Left colon (tissue), 2 donors: ENCODE data around the gene MAOB. TPM values are rescaled to one million over a fixed set of nuclear protein-coding genes. Genes with fewer than 3 reads are reported as not detected.
A peak's percentile ranks its signal among the peaks of the same experiment; 100 is the strongest.

Experiments used
- ATAC-seq: fragments of 200-7000 bp; cut with Tn5 transposase; one replicate; pipeline ENCODE4 v1.9.1; 2020; ENCODE audit warnings: mild to moderate bottlenecking, moderate library complexity
- DNase-seq, 2 donors: peaks; one replicate each; pipeline ENCODE4 v3.0.0-alpha.2; 2020
- intact Hi-C, 2 donors: fragments of 100-400 bp; cut with DNase I in 1 of 2; cut with micrococcal nuclease in 1 of 2; formaldehyde crosslinking; loops; one replicate each; pipeline versions ENCODE4 v1.11.2 to v1.14.0; 2022; cut with DNase I, micrococcal nuclease
- total RNA-seq, 2 donors: library from RNA; stranded (reverse); fragmentation: NEBNext Ultra II Directional; extraction: Animal tissue kit (Norgen Biotek cat#: 25700); gene quantifications; one replicate each; pipeline ENCODE4 v1.2.1, GENCODE V29; 2021
- donor health status: DM: no; HTN: no; CAD: no.
- donor health status: DM: yes; HTN: yes; CAD: no.

MAOB gene
- total RNA-seq, 2 donors from 2014 or later: 3.6 to 12.3 TPM

GRCh38 chrX:43808231-43808630, 74.0 kb downstream of the MAOB start:
- intact Hi-C loops: no loop called here
- DNase-seq (no peak), ATAC-seq (no peak)

- ATAC-seq (peak; percentile 87), DNase-seq (no peak)
- intact Hi-C loops: no loop called here
These were observed 76.7 kb downstream of the MAOB start for GRCh38 chrX:43805579-43805978.

- ATAC-seq (no peak), DNase-seq (no peak)
- intact Hi-C loops: no loop called here
These were observed 78.2 kb downstream of the MAOB start for GRCh38 chrX:43804021-43804420.

- peak; percentile 87 for ATAC-seq
- DNase-seq: no peak
- intact Hi-C loops: no loop called here
These were observed 96.2 kb downstream of the MAOB start for GRCh38 chrX:43785930-43786591.

- intact Hi-C loops: no loop called here
- DNase-seq: no peak
- ATAC-seq: no peak
These were observed 124.2 kb downstream of the MAOB start for GRCh38 chrX:43758044-43758443.

GRCh38 chrX:43756076-43756475, 126.2 kb downstream of the MAOB start:
- DNase-seq (no peak), ATAC-seq (no peak)
- intact Hi-C loops: no loop called here

- no peak for DNase-seq
These were observed 128.6 kb downstream of the MAOB start for GRCh38 chrX:43753637-43754036.

GRCh38 chrX:43750248-43750676, 132.0 kb downstream of the MAOB start:
- ATAC-seq: peak; percentile 78
- intact Hi-C loops: loop anchor here in 1 of 2 donors (2.0 kb wide), 1 partner anchor 191 kb away; no protein-coding TSS in a partner anchor
- DNase-seq: peak; percentile 47 to 50

More at GRCh38 chrX:43753637-43754036, 128.6 kb downstream of the MAOB start:
- ATAC-seq: no peak
- intact Hi-C loops: no loop called here

- DNase-seq (no peak), ATAC-seq (peak; percentile 20)
- intact Hi-C loops: no loop called here
These were observed 134.8 kb downstream of the MAOB start for GRCh38 chrX:43747476-43747875.

GRCh38 chrX:43745938-43746721, 136.1 kb downstream of the MAOB start:
- DNase-seq (no peak), ATAC-seq (peak; percentile 56)
- intact Hi-C loops: no loop called here

GRCh38 chrX:43744284-43744683, 138.0 kb downstream of the MAOB start:
- ATAC-seq: no peak
- no peak for DNase-seq
- intact Hi-C loops: no loop called here

GRCh38 chrX:43743100-43743822, 139.0 kb downstream of the MAOB start:
- DNase-seq: no peak
- intact Hi-C loops: no loop called here
- peak; percentile 55 for ATAC-seq

GRCh38 chrX:43741843-43742573, 140.2 kb downstream of the MAOB start:
- DNase-seq (no peak), ATAC-seq (no peak)
- intact Hi-C loops: no loop called here

- no peak for ATAC-seq
- intact Hi-C loops: no loop called here
- DNase-seq: no peak
These were observed 146.3 kb downstream of the MAOB start for GRCh38 chrX:43735957-43736356.

- intact Hi-C loops: no loop called here
- DNase-seq (no peak), ATAC-seq (no peak)
These were observed 146.7 kb downstream of the MAOB start for GRCh38 chrX:43735534-43735933.

- no peak for DNase-seq
- intact Hi-C loops: no loop called here
- ATAC-seq: peak; percentile 89
These were observed 147.8 kb downstream of the MAOB start for GRCh38 chrX:43734444-43734843.

GRCh38 chrX:43733699-43734098, 148.6 kb downstream of the MAOB start:
- intact Hi-C loops: no loop called here
- no peak for DNase-seq
- peak; percentile 53 for ATAC-seq

GRCh38 chrX:43731086-43731485, 151.2 kb downstream of the MAOB start:
- DNase-seq (no peak), ATAC-seq (no peak)
- intact Hi-C loops: no loop called here

- intact Hi-C loops: no loop called here
- no peak for DNase-seq
- ATAC-seq: no peak
These were observed 153.3 kb downstream of the MAOB start for GRCh38 chrX:43728966-43729365.
